ENCODE measurements around the gene ULK2. TPM values are rescaled to one million over a fixed set of nuclear protein-coding genes. Genes with fewer than 3 reads are reported as not detected.

ULK2 gene
- total and polyA plus RNA-seq, 10 of the 15 experiments (the other 5 are each of a cell fraction or from before 2014, with no cell fraction given): 0.29 to 5.3 (median 1.6) TPM

DNA sequence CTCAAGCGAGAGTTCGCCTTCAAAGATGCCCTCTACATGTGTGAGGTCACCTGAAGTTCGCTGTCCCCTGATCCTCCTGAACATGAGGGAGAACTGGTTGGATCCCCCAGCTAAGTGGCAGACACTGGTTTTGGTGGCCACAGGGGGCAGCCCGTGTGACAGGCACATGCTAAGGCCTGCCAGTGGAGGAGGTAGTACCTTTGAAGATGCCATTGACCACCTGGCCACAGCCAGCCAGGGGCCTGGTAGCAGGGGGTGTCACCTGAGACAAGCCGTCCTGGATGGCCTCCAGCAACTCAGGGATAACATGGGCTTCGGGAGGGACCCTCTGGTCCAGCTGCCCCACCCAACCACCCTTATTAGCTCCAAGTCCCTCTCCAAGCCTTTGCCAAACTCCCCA, 112.3 kb downstream of the ULK2 start:
- H3K27ac ChIP-seq (ENCODE audit: control insufficient read depth, insufficient read depth): peak overlapping the region; percentile 6; the same call in 1 of the 2 replicates
- in situ Hi-C loops (cut with MboI) (no loop called here), intact Hi-C loops (cut with micrococcal nuclease; ENCODE audit: unreplicated experiment) (no loop called here)
- H3K36me3 ChIP-seq (ENCODE audit: control insufficient read depth in 2 of 2, insufficient read depth in 2 of 2, low read length in 1 of 2): no peaks in the 10 kb centered on the region
- no peak overlapping the region for H3K9ac ChIP-seq (ENCODE audit: control insufficient read depth, insufficient read depth, low read length)
- FAIRE-seq: no peak
- H3K9me3 ChIP-seq (replicated peaks; ENCODE audit: control insufficient read depth, insufficient read depth, low read length): no peaks in the 10 kb centered on the region
- no peaks in the 10 kb centered on the region for H4K20me1 ChIP-seq (ENCODE audit: control insufficient read depth, insufficient read depth)
- peak overlapping the region; percentile 48 for H3K4me2 ChIP-seq (ENCODE audit: control insufficient read depth, insufficient read depth)
- no peak overlapping the region for H3K4me3 ChIP-seq
- TF ChIP-seq HDAC2 (IDR thresholded peaks at IDR 0.05): no peak
- no peak for TF ChIP-seq GABPA (IDR thresholded peaks at IDR 0.05; ENCODE audit: low read depth)
- TF ChIP-seq SP1 (IDR thresholded peaks at IDR 0.05; ENCODE audit: low read depth, low read length): no peak
- TF ChIP-seq, protein P1, sequence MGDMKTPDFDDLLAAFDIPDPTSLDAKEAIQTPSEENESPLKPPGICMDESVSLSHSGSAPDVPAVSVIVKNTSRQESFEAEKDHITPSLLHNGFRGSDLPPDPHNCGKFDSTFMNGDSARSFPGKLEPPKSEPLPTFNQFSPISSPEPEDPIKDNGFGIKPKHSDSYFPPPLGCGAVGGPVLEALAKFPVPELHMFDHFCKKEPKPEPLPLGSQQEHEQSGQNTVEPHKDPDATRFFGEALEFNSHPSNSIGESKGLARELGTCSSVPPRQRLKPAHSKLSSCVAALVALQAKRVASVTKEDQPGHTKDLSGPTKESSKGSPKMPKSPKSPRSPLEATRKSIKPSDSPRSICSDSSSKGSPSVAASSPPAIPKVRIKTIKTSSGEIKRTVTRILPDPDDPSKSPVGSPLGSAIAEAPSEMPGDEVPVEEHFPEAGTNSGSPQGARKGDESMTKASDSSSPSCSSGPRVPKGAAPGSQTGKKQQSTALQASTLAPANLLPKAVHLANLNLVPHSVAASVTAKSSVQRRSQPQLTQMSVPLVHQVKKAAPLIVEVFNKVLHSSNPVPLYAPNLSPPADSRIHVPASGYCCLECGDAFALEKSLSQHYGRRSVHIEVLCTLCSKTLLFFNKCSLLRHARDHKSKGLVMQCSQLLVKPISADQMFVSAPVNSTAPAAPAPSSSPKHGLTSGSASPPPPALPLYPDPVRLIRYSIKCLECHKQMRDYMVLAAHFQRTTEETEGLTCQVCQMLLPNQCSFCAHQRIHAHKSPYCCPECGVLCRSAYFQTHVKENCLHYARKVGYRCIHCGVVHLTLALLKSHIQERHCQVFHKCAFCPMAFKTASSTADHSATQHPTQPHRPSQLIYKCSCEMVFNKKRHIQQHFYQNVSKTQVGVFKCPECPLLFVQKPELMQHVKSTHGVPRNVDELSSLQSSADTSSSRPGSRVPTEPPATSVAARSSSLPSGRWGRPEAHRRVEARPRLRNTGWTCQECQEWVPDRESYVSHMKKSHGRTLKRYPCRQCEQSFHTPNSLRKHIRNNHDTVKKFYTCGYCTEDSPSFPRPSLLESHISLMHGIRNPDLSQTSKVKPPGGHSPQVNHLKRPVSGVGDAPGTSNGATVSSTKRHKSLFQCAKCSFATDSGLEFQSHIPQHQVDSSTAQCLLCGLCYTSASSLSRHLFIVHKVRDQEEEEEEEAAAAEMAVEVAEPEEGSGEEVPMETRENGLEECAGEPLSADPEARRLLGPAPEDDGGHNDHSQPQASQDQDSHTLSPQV (IDR thresholded peaks at IDR 0.05): no peak
- no peak for TF ChIP-seq MTA3 (IDR thresholded peaks at IDR 0.05; ENCODE audit: borderline replicate concordance, low read length)
- no peak for TF ChIP-seq KLF5 (IDR thresholded peaks at IDR 0.05; ENCODE audit: partially characterized antibody)
- TF ChIP-seq ZNF217 (IDR thresholded peaks at IDR 0.05): no peak
- TF ChIP-seq CHD2 (IDR thresholded peaks at IDR 0.05; ENCODE audit: borderline replicate concordance, low read depth, low read length): no peak
- no peak for TF ChIP-seq MEF2B (IDR thresholded peaks at IDR 0.05; ENCODE audit: partially characterized antibody, poor library complexity, severe bottlenecking)
- no peak for TF ChIP-seq TBL1XR1 (IDR thresholded peaks at IDR 0.05; ENCODE audit: low read depth, low read length)
- TF ChIP-seq RB1 (IDR thresholded peaks at IDR 0.05; ENCODE audit: borderline replicate concordance): no peak
- TF ChIP-seq RAD21 (IDR thresholded peaks at IDR 0.05; ENCODE audit: insufficient read depth, low read depth, low read length): no peak
- TF ChIP-seq NR2C2 (IDR thresholded peaks at IDR 0.05; ENCODE audit: borderline replicate concordance, control insufficient read depth, insufficient read length, low read depth): no peak
- ChIA-PET POLR2A (interaction anchor here (1.8 kb wide), 1 partner anchor 377 kb away, joined by 4 read pairs; the partner anchor contains the start of gene MAPK7), RAD21 (ENCODE audit: unreplicated experiment) (interaction anchor here (0.8 kb wide), 1 partner anchor 107 kb away, joined by 6 read pairs; the partner anchor contains the start of gene ALDH3A2), SMC1A (ENCODE audit: uncharacterized antibody, unreplicated experiment) (interaction anchor here (1.1 to 1.4 kb wide), 2 partner anchors 8 to 107 kb away, joined by 3 to 5 read pairs; partner anchors contain the start of gene ALDH3A2), CTCF (interaction anchor here (0.6 to 2.5 kb wide), 5 partner anchors 8 to 108 kb away, joined by 3 to 11 read pairs (median 7); no protein-coding TSS in a partner anchor)
- H3K79me2 ChIP-seq (ENCODE audit: control insufficient read depth, insufficient read depth, low read length): no peaks in the 10 kb centered on the region
- peaks cover 38% of the 10 kb centered on the region for H3K4me1 ChIP-seq (ENCODE audit: control insufficient read depth, insufficient read depth, low read length)
- DNase-seq (ENCODE audit: low read depth, low spot score): no peak
- H2AFZ ChIP-seq (ENCODE audit: control insufficient read depth, low read depth, low read length): no peak overlapping the region
- WGBS (ENCODE audit: insufficient coverage, insufficient replicate concordance, low lambda C conversion rate, missing lambda C conversion rate): 72% methylated on average over 6 of the region's 6 CpGs
- ATAC-seq: 0 out of 3 replicates have a peak, but pooled peaks have one; percentile 21
- H3K27me3 ChIP-seq (replicated peaks in 1 of 2; ENCODE audit: control insufficient read depth in 2 of 2, insufficient read depth in 2 of 2, low read length in 1 of 2): no peaks in the 10 kb centered on the region
- BruUV-seq (replicated peaks): no TSS peak
